Bronchial epithelial cell (primary cell): ENCODE results near the gene MYL4. TPM values are rescaled to one million over a fixed set of nuclear protein-coding genes. Genes with fewer than 3 reads are reported as not detected.

ENCODE experiments used
- DNase-seq: peaks from one replicate; pipeline ENCODE4 v3.0.0-alpha.2; 2010; ENCODE audit warnings: low read depth
- FAIRE-seq: peaks from 2 replicates; lab custom pipeline; 2011; peaks lifted over from hg19 to GRCh38; lab: Jason Lieb, UNC
- H3K27me3 ChIP-seq: 2 replicates; pipeline ENCODE4 v1.5.1; 2011; ENCODE audit warnings: low read length; ENCODE audit not compliant: control insufficient read depth, insufficient read depth
- H3K36me3 ChIP-seq: 2 replicates; pipeline ENCODE4 v1.5.1; 2011; ENCODE audit warnings: low read length; ENCODE audit not compliant: control insufficient read depth, insufficient read depth
- H3K4me3 ChIP-seq: 2 replicates; pipeline ENCODE4 v1.5.1; 2011; ENCODE audit warnings: mild to moderate bottlenecking, low read depth, low read length, control low read depth
- total RNA-seq: library from RNA; depleted of rRNA; stranded (reverse); fragments of >200 nt; gene quantifications from 2 replicates; pipeline ENCODE4 v1.2.1, GENCODE V29; 2014
- TF ChIP-seq, protein P1 (sequence below): IDR thresholded peaks from 2 replicates; pipeline ENCODE4 v1.5.1; 2011; ENCODE audit warnings: mild to moderate bottlenecking, moderate library complexity, low read length, control low read depth, inconsistent platforms; ENCODE audit not compliant: insufficient read depth, severe bottlenecking

The MYL4 gene
- total RNA-seq, 1 donor from 2014 or later, result not detected

DNA sequence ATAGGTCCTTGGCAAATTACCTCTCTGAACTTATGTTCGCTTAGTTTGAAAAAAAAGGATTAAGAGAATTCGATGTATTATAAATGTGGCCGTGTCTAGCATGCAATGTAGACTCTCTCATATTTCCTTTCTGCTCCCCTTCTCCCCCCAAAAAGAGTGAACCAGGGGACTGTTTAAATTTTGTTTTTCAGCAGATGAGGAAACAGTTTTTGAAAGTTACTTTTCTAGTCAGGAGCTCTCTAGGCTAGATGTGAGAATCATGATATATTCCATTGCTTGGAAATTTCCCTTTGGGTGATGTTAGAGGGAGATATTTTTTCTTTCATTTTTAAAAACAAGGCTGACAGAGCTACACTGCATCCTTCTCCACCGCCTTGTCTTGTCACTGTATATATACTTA lies 18.9 kb upstream of the MYL4 start:
- Histone ChIP-seq H3K4me3 (no peak overlapping the region), H3K36me3 (no peaks in the 10 kb centered on the region), H3K27me3 (no peaks in the 10 kb centered on the region)
- DNase-seq (no peak), FAIRE-seq (no peak)
- TF ChIP-seq, protein P1, sequence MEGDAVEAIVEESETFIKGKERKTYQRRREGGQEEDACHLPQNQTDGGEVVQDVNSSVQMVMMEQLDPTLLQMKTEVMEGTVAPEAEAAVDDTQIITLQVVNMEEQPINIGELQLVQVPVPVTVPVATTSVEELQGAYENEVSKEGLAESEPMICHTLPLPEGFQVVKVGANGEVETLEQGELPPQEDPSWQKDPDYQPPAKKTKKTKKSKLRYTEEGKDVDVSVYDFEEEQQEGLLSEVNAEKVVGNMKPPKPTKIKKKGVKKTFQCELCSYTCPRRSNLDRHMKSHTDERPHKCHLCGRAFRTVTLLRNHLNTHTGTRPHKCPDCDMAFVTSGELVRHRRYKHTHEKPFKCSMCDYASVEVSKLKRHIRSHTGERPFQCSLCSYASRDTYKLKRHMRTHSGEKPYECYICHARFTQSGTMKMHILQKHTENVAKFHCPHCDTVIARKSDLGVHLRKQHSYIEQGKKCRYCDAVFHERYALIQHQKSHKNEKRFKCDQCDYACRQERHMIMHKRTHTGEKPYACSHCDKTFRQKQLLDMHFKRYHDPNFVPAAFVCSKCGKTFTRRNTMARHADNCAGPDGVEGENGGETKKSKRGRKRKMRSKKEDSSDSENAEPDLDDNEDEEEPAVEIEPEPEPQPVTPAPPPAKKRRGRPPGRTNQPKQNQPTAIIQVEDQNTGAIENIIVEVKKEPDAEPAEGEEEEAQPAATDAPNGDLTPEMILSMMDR, result no peak

DNA sequence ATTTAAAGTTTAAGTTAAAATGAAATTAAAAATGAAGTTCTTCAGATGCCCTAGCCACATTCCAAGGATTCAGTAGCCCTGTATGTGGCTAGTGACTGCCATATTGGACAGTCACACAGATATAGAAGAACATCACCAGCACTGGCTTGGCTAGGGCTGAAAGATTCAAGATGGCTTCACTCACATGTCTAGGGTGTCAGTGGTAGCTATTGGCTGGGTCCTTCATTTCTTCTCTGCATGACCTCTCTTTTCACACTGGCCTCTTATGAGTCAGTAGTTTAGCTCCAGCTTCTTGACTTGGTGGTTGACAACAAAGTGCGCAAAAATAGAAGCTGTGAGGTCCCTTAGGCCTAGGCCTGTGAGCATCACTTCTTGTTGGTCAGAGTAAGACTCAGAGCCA lies 18.4 kb upstream of the MYL4 start:
- Histone ChIP-seq H3K4me3 (no peak overlapping the region), H3K36me3 (no peaks in the 10 kb centered on the region), H3K27me3 (no peaks in the 10 kb centered on the region)
- DNase-seq, result no peak
- FAIRE-seq, result no peak
- TF ChIP-seq, protein P1, result no peak

DNA sequence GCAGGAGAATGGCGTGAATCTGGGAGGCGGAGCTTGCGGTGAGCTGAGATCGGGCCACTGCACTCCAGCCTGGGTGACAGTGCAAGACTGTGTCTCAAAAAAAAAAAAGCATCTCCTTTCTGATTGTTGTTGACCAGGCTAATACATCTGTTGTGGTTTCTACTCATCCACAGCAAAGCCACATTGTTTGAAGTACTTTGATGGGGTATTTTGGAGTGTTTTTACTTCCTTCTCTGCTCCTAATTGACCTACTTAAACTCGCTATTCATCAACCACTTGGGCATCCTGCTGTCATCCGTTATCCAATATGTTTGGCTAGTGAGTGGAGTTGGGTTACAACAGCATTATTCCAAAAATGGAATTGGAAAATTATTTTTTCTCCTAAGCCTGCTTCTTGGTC lies 16.6 kb upstream of the MYL4 start:
- H3K4me3 ChIP-seq, result no peak overlapping the region
- H3K36me3 ChIP-seq, result no peaks in the 10 kb centered on the region
- H3K27me3 ChIP-seq, result no peaks in the 10 kb centered on the region
- FAIRE-seq (no peak), DNase-seq (no peak)
- TF ChIP-seq, protein P1, result no peak

DNA sequence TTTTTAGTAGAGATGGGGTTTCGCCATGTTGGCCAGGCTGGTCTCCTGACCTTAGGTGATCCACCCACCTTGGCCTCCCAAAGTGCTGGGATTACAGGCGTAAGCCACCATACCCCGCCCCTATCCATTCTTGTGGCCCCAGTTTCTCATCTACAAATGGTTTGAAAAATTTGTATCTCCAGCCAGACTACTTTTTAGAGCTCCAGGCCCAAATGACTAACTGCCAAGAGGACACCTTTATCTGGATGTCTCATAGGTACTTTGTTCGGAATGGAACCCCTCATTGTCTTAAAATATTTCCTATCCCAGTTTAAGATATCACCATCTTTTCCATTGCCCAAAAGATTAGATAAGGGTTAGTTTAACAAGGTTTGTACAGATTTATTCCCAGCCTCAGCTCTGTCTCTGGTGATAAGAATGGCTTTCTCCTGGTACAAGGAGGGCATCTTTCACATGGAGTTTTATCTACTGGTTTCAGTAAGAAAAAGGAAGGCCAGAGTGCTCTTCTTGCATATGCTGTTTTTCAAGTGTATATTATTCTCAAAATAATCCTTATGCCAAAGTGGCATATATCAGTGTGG lies 15.1 kb upstream of the MYL4 start:
- no peak for FAIRE-seq
- no peak overlapping the region for H3K4me3 ChIP-seq
- no peaks in the 10 kb centered on the region for H3K27me3 ChIP-seq
- no peak for DNase-seq
- TF ChIP-seq, protein P1, result no peak
- H3K36me3 ChIP-seq, result no peaks in the 10 kb centered on the region

GRCh38 chr17:47197821-47198220 lies 11.3 kb upstream of the MYL4 start:
- TF ChIP-seq, protein P1, result no peak
- Histone ChIP-seq H3K27me3 (no peaks in the 10 kb centered on the region), H3K4me3 (no peak overlapping the region), H3K36me3 (no peaks in the 10 kb centered on the region)
- no peak for FAIRE-seq
- DNase-seq, result no peak
